Measurements from ENCODE around the gene YWHAE.
A peak's percentile ranks its signal among the peaks of the same experiment; 100 is the strongest.
"Not testable (repeated sequence)": the region's sequence is repeated elsewhere in the genome, so short reads cannot be mapped to it uniquely, and the experiment has no call there.

Gene YWHAE

DNA sequence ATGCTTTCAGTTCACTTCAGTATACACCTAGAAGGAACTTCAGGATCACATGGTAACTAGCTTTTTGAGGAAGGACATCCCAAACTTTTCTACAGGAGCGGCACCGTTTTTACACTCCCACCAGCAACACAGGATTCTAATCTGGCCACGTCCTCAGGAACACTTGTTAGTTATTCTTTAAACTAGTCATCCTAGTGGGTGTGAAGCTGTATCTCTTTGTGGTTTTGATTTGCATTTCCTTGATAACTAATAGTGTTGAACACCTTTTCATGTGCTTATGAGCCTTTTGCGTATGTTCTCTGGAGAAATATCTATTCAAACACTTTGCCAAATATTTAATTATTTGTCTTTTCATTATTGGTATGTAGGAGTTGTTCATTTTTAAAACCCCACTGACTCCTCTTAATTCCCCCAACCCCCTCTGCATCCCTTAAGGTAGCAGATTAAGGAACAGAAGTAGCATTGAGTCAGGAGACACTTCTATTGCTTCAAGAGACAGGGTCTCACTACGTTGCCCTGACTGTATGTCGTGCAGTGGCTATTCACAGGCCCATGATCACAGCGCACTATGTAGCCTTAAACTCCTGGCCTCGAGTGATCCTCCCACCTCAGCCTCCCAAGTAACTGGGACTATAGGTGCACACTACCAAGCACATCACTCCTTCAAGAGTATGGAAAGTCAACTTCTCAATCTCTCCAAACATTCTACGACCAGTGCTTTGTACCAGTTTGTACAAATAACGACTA, 25.4 kb downstream of the YWHAE start:
- DNase-seq, result no peak

GRCh38 chr17:1373707-1374237, 26.2 kb downstream of the YWHAE start:
- DNase-seq, result no peak

- no peak for DNase-seq
These were observed 27.4 kb downstream of the YWHAE start for GRCh38 chr17:1372618-1373017.

DNA sequence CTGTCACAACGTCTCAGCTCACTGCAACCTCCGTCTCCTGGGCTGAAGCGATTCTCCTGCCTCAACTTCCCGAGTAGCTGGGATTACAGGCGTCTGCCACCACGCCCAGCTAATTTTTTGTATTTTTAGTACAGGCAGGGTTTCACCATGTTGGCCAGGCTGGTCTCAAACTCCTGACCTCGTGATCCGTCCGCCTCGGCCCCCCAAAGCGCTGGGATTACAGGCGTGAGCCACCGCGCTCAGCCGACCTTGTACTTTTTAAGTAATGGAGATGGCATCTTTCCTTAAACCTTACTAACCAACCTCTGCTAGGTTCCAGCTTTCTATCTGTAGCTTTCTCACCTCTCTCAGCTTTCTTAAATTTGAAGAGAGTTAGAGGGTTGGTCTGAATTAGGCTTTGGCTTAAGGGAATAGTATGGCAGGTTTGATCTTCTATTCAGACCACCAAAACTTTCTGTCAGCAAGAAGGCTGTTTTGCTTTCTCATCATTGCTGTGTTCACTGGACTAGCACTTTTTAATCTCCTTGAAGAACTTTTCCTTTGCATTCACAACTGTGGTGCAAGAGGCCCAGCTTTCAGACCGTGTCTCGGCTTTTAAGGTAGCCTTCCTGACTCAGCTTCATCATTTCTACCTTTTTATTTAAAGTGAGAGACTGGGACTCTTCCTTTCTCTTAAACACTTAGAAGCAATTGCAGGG, 28.0 kb downstream of the YWHAE start:
- DNase-seq, result no peak

- DNase-seq, result no peak
These were observed 31.4 kb downstream of the YWHAE start for GRCh38 chr17:1368588-1368987.

DNA sequence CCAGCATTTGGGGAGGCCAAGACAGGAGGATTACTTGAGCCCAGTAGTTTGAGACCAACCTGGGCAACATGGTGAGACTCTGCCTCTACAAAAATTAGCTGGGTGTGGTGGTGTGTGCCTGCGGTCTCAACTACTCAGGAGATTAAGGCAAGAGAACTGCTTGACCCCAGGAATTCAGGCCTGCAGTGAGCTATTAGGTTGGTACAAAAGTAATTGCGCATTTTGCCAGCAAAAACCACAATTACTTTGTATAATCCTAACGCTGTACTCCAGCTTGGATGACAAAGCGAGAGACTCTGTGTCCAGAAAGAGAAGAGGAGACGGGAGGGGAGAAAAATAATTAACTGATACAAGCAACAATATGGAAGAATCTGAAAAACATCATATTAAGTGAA, 32.7 kb downstream of the YWHAE start:
- DNase-seq, result no peak

GRCh38 chr17:1366234-1366633, 33.8 kb downstream of the YWHAE start:
- no peak for DNase-seq

DNA sequence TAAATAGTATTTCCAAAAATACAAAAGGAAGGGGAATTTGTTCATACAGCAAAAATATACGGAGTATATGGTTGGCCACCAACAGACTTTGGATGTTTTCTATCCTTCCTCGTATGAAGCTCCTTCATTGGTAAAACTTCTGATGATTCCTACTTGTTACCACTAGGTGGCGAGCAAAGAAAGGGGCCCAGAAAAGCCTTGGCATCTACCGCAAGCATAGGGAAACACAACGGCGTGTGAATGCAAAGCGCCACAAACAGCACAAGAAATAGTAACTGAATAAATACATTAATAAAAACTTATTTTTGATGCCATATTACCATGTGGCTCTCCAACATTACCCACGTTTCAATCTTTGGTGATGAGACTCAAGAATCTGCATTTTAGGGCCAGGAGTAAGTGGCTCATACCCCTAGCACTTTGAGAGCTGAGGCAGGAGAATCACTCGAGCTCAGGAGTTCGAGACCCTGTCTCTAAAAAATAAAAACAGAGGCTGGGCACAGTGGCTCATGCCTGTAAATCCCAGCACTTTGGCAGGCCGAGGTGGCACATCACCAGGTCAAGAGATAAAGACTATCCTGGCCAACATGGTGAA, 34.5 kb downstream of the YWHAE start:
- DNase-seq, result peak in 29 of 51 donors; percentile 1 to 80 (median 29)

GRCh38 chr17:1362964-1363363, 37.1 kb downstream of the YWHAE start:
- DNase-seq, result peak in 2 of 51 donors; percentile 4 to 17

DNA sequence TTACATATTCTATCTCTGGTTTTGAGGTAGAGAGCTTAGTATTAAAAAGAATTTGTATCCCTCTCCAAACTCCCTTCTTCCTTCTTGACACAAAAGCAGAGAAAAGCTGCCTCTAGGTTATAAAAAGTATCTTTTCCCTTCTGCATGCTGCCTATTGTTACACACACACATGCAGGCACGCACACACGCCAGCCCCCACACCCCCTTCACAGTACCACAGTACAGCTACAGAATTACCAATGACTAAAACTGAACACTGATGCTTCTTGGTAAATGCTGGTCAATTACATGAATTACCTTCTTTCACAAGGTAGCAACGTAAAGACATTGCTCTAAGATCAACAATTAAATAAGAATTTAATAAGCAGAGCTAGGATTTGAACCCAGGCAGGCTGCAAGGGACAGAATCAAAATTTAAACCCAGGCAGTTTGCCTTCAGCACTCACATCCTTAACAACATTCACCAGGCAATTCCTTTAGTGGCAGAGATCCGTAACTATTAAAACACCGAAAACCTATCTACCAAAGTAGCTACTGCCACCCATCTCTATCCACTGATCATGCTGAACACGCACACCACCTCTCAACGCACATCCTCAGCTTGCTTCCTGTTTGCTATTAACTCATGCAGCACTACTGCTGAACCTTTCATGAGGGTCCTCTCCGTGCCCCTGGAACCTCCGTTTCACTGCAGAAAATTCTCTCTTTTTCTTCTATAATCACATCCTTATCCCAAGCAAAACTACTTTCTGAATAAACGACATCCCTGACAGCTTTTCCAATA, 37.8 kb downstream of the YWHAE start:
- peak in 3 of 51 donors; percentile 9 to 44 (median 13) for DNase-seq

DNA sequence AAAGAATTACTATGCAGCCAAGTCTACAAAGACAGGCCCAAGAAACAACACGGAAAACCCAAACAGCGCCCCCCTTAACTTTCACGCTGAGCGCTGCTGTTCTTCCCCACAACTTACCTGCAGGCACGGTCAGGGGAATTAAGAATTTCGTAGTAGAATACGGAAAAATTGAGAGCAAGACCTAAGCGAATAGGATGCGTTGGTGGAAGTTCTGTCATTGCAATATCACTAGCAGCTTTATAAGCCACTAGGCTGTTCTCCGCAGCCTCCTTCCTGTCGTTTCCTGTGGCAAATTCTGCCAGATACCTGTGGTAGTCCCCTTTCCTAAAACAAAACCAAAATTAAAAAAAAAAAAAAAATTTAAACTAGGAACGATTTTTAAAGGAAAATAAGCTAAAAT, 39.0 kb downstream of the YWHAE start:
- no peak for DNase-seq

GRCh38 chr17:1360315-1360714, 39.7 kb downstream of the YWHAE start:
- DNase-seq, result not testable (repeated sequence)

DNA sequence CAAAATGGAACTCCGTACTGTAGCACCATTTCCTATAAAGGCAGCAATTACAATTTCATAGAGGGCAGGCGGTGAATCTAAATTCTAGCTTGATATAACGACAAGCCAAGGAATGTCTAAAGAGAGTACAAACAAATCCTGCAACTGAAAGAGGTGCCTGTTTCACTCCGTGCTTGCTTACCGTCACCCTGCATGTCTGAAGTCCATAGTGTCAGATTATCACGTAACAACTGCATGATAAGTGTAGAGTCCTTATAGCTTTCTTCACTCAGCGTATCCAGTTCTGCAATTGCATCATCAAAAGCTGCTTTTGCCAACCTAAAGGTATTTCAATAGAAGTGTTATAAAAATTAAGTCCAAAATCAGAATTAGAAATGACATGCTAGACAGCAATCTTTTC, 46.0 kb downstream of the YWHAE start:
- DNase-seq, result no peak

DNA sequence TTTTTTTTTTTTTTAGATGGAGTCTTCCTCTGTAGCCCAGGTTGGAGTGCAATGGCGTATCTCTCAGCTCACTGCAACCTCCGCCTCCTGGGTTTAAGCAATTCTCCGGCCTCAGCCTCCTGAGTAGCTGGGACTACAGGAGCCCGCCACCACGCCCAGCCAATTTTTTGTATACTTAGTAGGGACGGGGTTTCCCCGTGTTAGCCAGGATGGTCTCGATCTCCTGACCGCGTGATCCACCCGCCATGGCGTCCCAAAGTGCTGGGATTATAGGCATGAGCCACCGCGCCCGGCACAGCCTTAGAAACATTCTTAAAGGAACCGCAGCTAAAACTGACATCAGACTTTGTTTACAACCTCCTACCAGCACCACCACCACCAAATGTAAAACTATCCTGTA, 47.5 kb downstream of the YWHAE start:
- not testable (repeated sequence) for DNase-seq

DNA sequence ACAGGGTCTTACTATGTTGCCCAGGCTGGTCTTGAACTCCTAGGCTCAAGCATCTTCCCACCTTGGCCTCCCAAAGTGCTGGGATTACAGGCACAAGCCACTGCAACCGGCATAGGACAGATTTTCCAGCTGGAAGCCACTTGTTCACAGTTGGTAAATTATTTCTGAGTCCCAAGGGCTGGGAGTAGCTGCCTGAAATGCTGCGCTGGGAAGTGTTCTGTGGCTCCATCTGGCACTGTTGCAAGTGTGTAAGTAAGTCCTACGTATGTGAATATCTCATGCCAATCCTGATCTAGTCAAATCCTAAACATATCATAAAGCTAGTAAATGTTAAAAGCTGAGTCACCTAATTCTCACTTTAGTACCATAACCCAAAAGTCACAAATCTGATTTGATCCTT, 48.1 kb downstream of the YWHAE start:
- peak in 1 of 51 donors; percentile 9 for DNase-seq

GRCh38 chr17:1351275-1351674, 48.7 kb downstream of the YWHAE start:
- no peak for DNase-seq

DNA sequence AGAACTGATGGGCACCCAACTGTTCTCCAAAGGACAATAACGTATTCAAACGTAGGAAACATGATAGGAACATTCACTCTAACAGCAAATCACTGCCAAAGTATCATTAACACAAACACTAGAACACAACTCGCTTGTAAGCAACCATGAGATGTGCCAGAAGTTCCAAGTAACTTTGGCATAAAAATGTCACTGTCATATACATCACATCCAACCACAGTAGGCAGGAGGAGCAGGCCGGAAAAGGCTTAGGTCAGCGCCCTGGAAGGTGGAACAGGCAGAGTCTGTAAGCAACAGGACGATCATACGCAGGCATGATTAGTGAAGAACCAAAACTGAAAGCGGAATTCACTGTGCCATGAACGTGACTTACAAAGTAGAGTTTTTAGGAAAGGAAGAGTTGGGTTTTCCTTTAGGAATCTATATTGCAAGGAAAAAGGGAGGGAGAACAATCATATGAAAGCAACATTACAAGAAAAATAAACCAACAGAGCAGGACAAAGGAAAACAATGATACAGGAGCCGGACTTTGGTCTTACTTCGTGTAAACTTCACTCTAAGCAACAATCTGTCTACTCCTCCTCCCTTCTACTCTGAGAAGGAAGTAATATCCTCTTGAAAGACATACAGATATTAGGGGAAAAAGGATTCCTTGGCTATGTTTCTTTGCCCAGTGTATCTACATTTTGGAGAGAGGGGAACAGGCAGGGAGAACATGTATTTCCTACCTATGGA, 52.3 kb downstream of the YWHAE start:
- DNase-seq, result peak in 2 of 51 donors; percentile 6 to 10

DNA sequence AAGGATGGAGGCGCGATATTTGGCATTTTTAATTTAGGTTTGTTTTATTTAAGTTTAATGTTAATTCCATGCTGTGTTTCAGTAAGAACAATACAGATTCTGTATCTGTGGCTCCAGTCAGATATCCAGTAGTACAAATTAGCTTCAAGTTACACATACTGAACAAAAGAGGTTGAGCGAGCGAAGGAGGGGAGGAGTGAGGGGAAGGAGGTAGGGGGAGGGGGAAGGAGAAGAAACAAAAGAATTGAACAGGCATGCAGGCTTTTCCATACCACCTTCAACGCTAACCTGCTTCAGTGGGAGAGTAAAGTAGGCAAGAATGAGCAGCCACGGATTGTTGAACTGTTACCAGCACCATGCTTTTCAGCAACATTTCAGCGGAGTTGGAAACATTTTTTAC, 55.5 kb downstream of the YWHAE start:
- no peak for DNase-seq

GRCh38 chr17:1343554-1343953, 56.5 kb downstream of the YWHAE start:
- no peak for DNase-seq

DNA sequence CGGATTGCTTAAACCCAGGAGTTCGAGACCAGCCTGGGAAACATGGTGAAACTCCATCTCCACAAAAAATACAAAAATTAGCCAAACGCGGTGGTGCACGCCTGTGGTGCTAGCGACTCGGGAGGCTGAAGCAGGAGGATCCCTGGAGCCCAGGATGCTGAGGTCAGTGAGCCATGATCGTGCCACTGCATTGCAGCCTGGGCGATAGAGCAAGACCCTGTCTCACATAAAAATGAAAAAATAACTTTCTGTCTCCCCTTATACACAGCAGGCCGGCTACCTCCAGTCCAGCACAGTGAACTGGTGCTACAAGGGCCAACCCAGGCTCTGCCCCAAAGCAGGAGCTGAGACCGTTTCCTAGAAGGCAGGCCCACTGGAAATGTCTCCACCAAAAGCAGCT, 59.7 kb downstream of the YWHAE start:
- no peak for DNase-seq

- DNase-seq, result no peak
These were observed 68.3 kb downstream of the YWHAE start for GRCh38 chr17:1331708-1332107.
